HG03064 (cell line): ENCODE results near the gene GKN2.
"Not testable (repeated sequence)": the region's sequence is repeated elsewhere in the genome, so short reads cannot be mapped to it uniquely, and the experiment has no call there.

ENCODE experiments used
- ATAC-seq: cut with Tn5 transposase; IDR thresholded peaks from one replicate; pipeline ENCODE4 v1.9.1; 2021; ENCODE audit warnings: low read depth; ENCODE audit not compliant: unreplicated experiment

Gene GKN2

GRCh38 chr2:68964282-68964681 lies 11.6 kb upstream of the GKN2 start:
- ATAC-seq, result no peak

DNA sequence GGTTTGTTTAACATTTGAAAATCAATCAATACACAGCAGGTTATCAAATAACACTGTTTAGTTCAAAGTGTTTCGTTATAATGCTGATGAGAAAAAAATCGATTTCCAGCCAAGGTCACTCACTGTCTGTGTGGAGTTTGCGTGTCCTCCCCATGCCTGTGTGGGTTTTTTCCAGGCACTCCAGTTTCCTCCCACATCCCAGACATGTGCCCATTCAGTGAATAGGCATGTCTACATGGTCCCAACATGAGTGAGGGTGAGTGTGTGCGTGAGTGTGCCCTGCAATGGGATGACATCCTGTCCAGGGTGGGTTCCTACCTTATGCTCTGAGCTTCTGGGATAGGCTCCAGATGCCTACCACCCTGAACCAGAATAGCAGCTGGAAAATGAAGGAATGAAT lies 8.7 kb upstream of the GKN2 start:
- no peak for ATAC-seq

DNA sequence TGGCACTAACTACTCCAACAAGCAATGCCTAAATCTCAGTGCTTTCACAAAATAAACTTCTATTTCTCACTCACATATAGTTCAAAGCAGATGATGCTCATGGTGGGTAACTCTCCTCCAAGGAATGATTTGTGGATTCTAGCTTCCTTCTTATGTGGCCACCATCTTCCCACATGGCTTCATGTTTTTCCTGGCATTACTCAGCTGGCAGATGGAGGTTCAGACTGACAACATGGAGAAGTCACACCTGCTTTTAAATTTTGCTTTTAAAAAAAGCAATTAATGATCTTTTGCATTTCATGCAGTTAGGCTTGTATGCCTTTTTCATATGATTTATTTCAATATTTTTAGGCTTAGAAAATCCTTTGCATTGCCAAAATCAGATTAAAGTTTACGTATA lies 6.3 kb upstream of the GKN2 start:
- no peak for ATAC-seq

- ATAC-seq, result not testable (repeated sequence)
Observed at GRCh38 chr2:68955432-68955831, 2.7 kb upstream of the GKN2 start.

- no peak for ATAC-seq
Observed at GRCh38 chr2:68951899-68952298, 794 bp downstream of the GKN2 start.

GRCh38 chr2:68948710-68949109 lies 4.0 kb downstream of the GKN2 start:
- no peak for ATAC-seq

DNA sequence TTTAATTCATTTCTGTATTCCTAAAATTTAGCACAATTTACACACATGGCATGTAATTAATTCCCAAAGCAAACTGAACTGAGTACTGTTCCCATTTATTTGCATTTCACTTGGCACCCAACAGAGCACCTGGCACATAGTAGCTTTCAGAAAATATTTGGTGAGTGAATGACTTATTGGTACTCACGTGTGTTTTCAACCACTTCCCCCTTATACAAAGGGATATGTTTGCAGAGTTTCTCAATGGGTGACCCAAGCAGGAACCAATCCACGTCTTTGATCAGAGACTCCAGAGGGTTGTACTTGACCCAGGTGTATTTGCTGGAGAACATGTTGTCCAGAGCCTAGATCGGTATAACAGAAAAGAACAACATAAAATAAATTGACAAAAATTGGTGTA lies 6.6 kb downstream of the GKN2 start:
- no peak for ATAC-seq

DNA sequence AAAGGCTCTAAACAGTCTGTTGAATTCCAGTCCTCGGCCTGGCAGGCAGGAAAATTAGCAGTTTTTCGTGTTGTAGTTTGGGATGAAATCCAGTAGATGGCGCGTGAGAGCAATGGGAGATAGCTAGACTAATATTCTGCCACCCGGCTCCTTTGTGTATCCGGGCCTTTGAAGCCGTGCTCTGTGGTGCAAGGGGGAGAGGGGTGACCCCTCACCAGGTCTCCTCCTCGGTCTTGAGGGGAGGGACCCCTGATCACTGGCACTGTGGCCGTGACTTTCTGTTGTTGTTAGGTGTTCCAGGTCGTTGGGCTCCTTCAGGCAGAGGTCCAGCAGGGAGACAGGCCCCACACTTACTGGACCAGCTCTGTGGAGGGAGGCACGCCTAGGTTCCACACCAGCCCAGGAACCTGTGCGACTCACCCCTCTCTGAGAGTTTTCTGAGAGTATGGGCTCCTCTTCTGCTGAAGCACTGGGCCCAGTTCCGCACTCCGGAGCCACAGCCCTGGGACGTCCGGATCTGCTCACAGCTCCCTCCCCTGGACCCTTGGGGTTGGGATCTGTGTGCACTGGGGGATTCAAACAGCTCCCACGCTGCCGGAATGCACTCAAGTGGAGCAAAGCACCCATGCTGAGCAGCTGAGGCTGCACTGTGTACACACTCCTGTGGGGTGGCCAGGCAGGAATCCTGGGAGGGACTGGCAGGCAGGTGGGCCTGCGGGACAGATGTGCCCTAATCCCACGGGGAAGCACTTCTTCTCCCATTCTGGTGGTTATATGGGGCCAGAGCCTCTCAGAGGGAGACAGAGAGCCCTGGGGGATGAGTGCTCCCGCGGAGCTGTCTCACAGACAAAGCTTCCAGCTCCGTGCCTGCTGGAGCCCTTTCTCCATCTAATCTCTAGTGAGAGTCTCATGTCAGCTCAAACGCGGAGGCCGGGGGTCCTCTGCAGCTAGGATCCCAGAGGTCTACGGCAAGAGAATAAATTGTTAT lies 8.8 kb downstream of the GKN2 start:
- no peak for ATAC-seq

DNA sequence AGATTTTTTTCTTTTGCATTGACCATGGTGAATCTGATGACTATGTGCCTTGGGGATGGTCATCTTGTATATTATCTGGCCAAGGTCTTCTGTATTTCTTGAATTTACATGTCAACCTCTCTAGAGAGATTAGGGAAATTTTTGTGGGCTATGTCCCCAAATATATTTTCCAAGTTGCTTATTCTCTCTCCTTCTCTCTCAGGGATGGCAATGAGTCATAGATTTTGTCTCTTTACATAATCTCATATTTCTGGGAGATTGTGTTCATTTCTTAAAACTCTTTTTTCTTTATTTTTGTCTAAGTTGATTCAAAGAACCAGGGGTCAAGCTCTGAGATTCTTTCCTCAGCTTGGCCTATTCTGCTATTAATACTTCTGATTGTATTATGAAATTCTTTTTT lies 9.9 kb downstream of the GKN2 start:
- no peak for ATAC-seq

DNA sequence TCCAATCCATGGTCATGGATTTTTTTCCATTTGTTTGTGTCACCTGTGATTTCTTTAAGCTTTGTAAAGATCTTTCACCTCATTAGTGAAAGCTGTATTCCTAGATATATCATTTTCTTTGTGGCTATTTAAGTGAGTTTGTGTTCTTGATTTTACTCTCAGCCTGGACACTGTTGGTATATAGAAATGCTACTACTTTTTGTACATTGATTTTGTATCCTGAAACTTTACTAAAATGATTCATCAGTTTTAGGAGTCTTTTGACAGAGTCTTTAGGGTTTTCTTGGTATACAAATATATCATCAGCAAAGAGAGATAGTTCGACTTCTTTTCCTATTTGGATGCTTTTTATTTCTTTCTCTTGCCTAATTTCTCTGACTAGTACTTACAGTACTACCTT lies 12.3 kb downstream of the GKN2 start:
- ATAC-seq, result no peak

DNA sequence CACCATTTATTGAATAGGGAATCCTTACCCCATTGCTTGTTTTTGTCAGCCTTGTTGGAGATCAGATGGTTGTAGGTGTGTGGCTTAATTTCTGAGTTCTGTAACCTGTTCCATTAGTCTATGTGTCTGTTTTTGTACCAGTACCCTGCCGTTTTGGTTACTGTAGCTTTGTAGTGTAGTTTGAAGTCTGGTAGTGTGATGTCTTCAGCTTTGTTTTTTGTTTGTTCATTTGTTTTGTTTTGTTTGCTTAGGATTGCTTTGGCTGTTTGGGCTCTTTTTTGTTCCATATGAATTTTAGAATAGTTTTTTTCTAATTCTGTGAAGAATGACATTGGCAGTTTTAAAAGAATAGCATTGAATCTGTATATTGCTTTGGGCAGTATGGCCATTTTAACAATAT lies 12.7 kb downstream of the GKN2 start:
- no peak for ATAC-seq

DNA sequence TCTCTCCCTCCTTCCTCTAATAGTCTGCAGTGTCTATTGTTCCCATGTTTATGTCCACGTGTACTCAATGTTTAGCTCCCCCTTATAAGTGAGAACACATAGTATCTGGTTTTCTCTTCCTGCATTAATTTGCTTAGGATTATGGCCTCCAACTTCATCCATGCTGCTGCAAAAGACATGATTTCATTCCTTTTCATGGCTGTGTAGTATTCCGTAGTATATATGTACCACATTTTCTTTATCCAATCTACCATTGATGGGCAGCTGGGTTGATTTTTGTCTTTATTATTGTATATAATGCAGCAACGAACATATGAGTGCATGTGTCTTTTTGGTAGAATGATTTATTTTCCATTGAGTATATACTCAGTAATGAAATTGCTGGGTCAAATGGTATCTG lies 13.8 kb downstream of the GKN2 start:
- ATAC-seq, result no peak

- ATAC-seq, result no peak
Observed at GRCh38 chr2:68937346-68938055, 15.2 kb downstream of the GKN2 start.

GRCh38 chr2:68936889-68937288 lies 15.8 kb downstream of the GKN2 start:
- no peak for ATAC-seq

GRCh38 chr2:68936427-68936826 lies 16.3 kb downstream of the GKN2 start:
- no peak for ATAC-seq

- no peak for ATAC-seq
Observed at GRCh38 chr2:68935471-68935870, 17.2 kb downstream of the GKN2 start.

DNA sequence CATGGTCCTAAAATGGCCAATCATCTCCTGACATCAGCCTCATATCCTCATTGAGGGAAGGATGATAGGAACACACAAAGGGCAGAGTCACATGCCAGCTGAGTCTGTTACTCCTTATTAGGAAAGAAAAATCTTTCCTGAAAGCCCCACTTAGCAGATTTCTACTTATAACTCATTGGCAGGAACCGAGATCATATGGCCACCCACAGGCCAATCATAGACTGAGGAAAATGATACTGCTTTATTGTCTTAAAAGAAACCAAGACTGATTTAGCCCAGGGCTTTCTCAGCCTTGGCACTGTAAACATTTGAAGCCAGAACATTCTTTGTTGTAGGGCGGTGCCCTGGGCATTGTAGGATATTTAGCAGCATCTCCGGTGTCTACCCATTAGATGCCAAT lies 18.7 kb downstream of the GKN2 start:
- ATAC-seq, result no peak

- no peak for ATAC-seq
Observed at GRCh38 chr2:68932402-68932801, 20.3 kb downstream of the GKN2 start.

DNA sequence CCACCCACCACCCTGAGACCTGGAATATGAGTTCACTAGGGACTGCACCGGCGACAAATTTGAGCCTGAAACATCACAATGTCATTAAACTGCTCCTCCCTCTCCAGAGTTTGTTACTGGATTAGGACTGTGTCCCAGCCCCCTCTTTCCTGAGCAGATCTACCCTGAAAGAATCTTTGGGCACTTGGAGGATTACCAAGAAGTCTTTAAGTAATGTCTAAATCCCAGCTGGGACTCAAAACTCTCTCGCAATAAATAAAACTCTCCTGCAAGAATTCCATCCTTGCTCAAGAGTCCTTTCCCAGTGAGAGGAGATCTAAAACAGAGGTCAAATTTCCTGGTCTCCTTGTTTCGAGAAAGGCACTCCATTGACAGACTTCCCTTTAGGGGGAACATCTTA lies 20.9 kb downstream of the GKN2 start:
- ATAC-seq, result no peak

DNA sequence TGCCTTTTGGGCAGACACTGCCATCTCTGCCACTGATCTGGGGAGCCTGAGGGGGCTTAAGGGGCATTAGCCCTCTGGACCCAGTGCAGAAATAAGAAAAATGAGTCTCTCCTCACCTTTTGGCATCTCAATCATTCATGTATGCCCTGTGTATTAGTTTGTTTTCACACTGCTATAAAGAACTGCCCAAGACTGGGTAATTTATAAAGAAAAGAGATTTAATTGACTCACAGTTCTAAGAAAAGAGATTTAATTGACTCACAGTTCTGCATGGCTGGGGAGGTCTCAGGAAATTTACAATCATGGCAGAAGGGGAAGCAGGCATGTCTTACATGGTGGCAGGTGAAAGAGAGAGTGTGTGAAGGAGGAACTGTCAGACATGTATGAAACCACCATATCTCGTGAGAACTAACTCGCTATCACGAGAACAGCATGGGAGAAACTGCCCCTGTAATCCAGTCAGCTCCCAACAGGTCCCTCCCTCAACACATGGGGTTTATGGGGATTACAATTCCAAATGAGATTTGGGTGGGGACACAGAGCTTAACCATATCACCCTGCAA lies 21.5 kb downstream of the GKN2 start:
- no peak for ATAC-seq

- ATAC-seq, result no peak
Observed at GRCh38 chr2:68926796-68927195, 25.9 kb downstream of the GKN2 start.
